Fibroblast of lung (primary cell): ENCODE results near the gene CDS2. TPM values are rescaled to one million over a fixed set of nuclear protein-coding genes. Genes with fewer than 3 reads are reported as not detected.

Source experiments
- DNase-seq, 2 donors: peaks; one replicate each; pipeline versions ENCODE4 v3.0.0 to v3.0.0-alpha.2; 2010; ENCODE audit warnings: low read depth in 2 of 2
- H2AFZ ChIP-seq: 2 replicates; pipeline ENCODE4 v1.5.1; 2012; ENCODE audit warnings: low read length, control low read depth, inconsistent platforms
- H3K27ac ChIP-seq: 2 replicates; pipeline ENCODE4 v1.5.1; 2011; ENCODE audit warnings: low read length, control low read depth; ENCODE audit not compliant: insufficient read depth
- H3K27me3 ChIP-seq: 2 replicates; pipeline ENCODE4 v1.5.1; 2011; ENCODE audit warnings: mild to moderate bottlenecking, low read length; ENCODE audit not compliant: control insufficient read depth, insufficient read depth
- H3K36me3 ChIP-seq: 2 replicates; pipeline ENCODE4 v1.5.1; 2011; ENCODE audit warnings: low read length; ENCODE audit not compliant: control insufficient read depth, insufficient read depth
- H3K4me1 ChIP-seq: 2 replicates; pipeline ENCODE4 v1.5.1; 2011; ENCODE audit warnings: low read length; ENCODE audit not compliant: control insufficient read depth, insufficient read depth; ENCODE audit errors: extremely low read depth
- H3K4me2 ChIP-seq: 2 replicates; pipeline ENCODE4 v1.5.1; 2011; ENCODE audit warnings: low read length, control low read depth; ENCODE audit not compliant: insufficient read depth; ENCODE audit errors: extremely low read depth
- H3K4me3 ChIP-seq, 4 experiments: fragments of 200-600 bp in 1 of 4; sonication (generic) in 1 of 4; replicated peaks in 1 of 4; 2 replicates each; pipeline ENCODE4 v1.5.1; 2011 to 2016; ENCODE audit warnings: low read length in 4 of 4, low read depth in 3 of 4, mild to moderate bottlenecking in 3 of 4, control low read depth in 2 of 4, inconsistent platforms in 1 of 4, mixed read lengths in 1 of 4; ENCODE audit not compliant: insufficient read depth in 1 of 4; ENCODE audit errors: control extremely low read depth in 1 of 4
- H3K79me2 ChIP-seq: 2 replicates; pipeline ENCODE4 v1.5.1; 2012; ENCODE audit warnings: mild to moderate bottlenecking, low read length, inconsistent platforms; ENCODE audit not compliant: control insufficient read depth, insufficient read depth
- H3K9ac ChIP-seq: 2 replicates; pipeline ENCODE4 v1.5.1; 2011; ENCODE audit warnings: mild to moderate bottlenecking, low read length, control low read depth; ENCODE audit not compliant: insufficient read depth
- H3K9me3 ChIP-seq: 2 replicates; pipeline ENCODE4 v1.5.1; 2012; ENCODE audit warnings: low read depth, low read length; ENCODE audit not compliant: control insufficient read depth, insufficient read depth
- H4K20me1 ChIP-seq: 2 replicates; pipeline ENCODE4 v1.5.1; 2011; ENCODE audit warnings: low read length; ENCODE audit not compliant: control insufficient read depth, insufficient read depth; ENCODE audit errors: extremely low read depth
- EZH2 ChIP-seq: IDR thresholded peaks from 2 replicates; pipeline ENCODE4 v1.5.1; 2012; ENCODE audit warnings: low read length, control low read depth, mild to moderate bottlenecking; ENCODE audit errors: missing control alignments
- polyA plus RNA-seq, 2 donors: library from polyadenylated mRNA; depleted of rRNA in 1 of 2; stranded (reverse) in 1 of 2; unstranded in 1 of 2; fragments of >200 nt; gene quantifications; 2 replicates each; pipeline ENCODE4 v1.2.1, GENCODE V29; 2011 to 2012; ENCODE audit warnings: missing spikeins in 1 of 2
- total RNA-seq: library from RNA; depleted of rRNA; stranded (reverse); fragments of >200 nt; gene quantifications from 2 replicates; pipeline ENCODE4 v1.2.1, GENCODE V29; 2014
- TF ChIP-seq, protein P1 (sequence below), 2 donors: IDR thresholded peaks in 1 of 2; conservative IDR thresholded peaks in 1 of 2; 1 replicate in 1 of 2; 2 replicates in 1 of 2; pipeline ENCODE4 v1.5.1; 2011 to 2012; ENCODE audit warnings: low read length in 2 of 2, control low read depth in 1 of 2, inconsistent platforms in 1 of 2, low read depth in 1 of 2, mild to moderate bottlenecking in 1 of 2

CDS2 gene
- total and polyA plus RNA-seq, 2 donors (not counting 1 experiment from before 2014, with no cell fraction given) = 32.7 to 59.7 TPM

DNA sequence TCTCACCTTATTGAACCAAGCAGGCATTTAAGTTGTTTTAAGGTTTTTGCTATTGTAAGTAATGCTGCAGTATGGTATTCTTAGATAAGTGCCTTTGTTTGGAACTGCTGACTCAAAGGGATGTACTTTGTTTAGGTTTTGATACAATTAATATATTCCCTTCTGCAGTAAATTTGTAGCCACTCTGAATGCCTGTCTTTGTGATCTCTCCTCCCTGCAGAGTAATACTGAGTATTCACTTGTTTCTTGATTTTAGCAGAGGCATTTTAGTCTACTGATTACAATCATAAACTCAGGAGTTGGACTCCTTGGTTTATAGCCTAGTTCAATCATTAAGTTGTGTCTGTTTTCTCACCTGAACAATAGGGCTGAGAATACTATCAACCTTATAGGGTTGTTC, 13.4 kb downstream of the CDS2 start:
- peaks cover 12% of the 10 kb centered on the region for H3K79me2 ChIP-seq
- no peaks in the 10 kb centered on the region for H3K9me3 ChIP-seq
- DNase-seq = no peak
- H3K27me3 ChIP-seq = no peaks in the 10 kb centered on the region
- H3K27ac ChIP-seq = no peak overlapping the region
- TF ChIP-seq, protein P1, sequence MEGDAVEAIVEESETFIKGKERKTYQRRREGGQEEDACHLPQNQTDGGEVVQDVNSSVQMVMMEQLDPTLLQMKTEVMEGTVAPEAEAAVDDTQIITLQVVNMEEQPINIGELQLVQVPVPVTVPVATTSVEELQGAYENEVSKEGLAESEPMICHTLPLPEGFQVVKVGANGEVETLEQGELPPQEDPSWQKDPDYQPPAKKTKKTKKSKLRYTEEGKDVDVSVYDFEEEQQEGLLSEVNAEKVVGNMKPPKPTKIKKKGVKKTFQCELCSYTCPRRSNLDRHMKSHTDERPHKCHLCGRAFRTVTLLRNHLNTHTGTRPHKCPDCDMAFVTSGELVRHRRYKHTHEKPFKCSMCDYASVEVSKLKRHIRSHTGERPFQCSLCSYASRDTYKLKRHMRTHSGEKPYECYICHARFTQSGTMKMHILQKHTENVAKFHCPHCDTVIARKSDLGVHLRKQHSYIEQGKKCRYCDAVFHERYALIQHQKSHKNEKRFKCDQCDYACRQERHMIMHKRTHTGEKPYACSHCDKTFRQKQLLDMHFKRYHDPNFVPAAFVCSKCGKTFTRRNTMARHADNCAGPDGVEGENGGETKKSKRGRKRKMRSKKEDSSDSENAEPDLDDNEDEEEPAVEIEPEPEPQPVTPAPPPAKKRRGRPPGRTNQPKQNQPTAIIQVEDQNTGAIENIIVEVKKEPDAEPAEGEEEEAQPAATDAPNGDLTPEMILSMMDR (conservative IDR thresholded peaks at IDR 0.05 in 1 of 2, IDR thresholded peaks at IDR 0.05 in 1 of 2; ENCODE audit: low read depth in 1 of 2, low read length in 2 of 2) = no peak
- no peak overlapping the region for H3K4me2 ChIP-seq
- no peak overlapping the region for H3K4me3 ChIP-seq
- no peaks in the 10 kb centered on the region for H3K4me1 ChIP-seq
- no peak overlapping the region for H3K9ac ChIP-seq
- H3K36me3 ChIP-seq = no peaks in the 10 kb centered on the region
- H4K20me1 ChIP-seq = no peaks in the 10 kb centered on the region
- no peak overlapping the region for H2AFZ ChIP-seq

GRCh38 chr20:5141615-5142014, 14.8 kb downstream of the CDS2 start:
- no peaks in the 10 kb centered on the region for H3K27me3 ChIP-seq
- no peaks in the 10 kb centered on the region for H3K4me1 ChIP-seq
- no peaks in the 10 kb centered on the region for H4K20me1 ChIP-seq
- DNase-seq = peak in 1 of 2 donors; percentile 46
- H2AFZ ChIP-seq = no peak overlapping the region
- H3K36me3 ChIP-seq = no peaks in the 10 kb centered on the region
- H3K4me2 ChIP-seq = no peak overlapping the region
- no peak overlapping the region for H3K27ac ChIP-seq
- H3K4me3 ChIP-seq = no peak overlapping the region
- no peak overlapping the region for H3K9ac ChIP-seq
- TF ChIP-seq, protein P1 (conservative IDR thresholded peaks at IDR 0.05 in 1 of 2, IDR thresholded peaks at IDR 0.05 in 1 of 2; ENCODE audit: low read depth in 1 of 2, low read length in 2 of 2) = no peak
- no peak for TF ChIP-seq EZH2
- peaks cover 9% of the 10 kb centered on the region for H3K79me2 ChIP-seq
- no peaks in the 10 kb centered on the region for H3K9me3 ChIP-seq

DNA sequence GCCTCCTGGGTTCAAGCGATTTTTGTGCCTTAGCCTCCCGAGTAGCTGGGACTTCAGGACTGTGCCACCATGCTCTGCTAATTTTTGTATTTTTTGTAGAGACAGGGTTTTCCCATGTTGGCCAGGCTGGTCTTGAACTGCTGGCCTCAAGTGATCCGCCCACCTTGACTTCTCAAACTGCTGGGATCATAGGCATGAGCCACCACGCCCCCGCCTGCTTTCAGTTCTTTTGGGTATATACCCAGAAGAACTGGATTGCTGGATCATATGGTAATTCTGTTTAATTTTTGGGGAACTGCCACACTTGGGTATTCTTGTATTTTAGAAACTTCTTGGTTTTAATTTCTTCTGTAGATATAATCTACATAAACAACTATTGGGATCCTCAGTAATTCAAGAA, 17.0 kb downstream of the CDS2 start:
- TF ChIP-seq, protein P1 (conservative IDR thresholded peaks at IDR 0.05 in 1 of 2, IDR thresholded peaks at IDR 0.05 in 1 of 2; ENCODE audit: low read depth in 1 of 2, low read length in 2 of 2) = no peak
- no peak for TF ChIP-seq EZH2
- no peaks in the 10 kb centered on the region for H3K4me1 ChIP-seq
- H3K9me3 ChIP-seq = no peaks in the 10 kb centered on the region
- DNase-seq = no peak
- H3K36me3 ChIP-seq = no peaks in the 10 kb centered on the region
- H3K79me2 ChIP-seq = peaks cover 12% of the 10 kb centered on the region
- no peaks in the 10 kb centered on the region for H3K27me3 ChIP-seq
- H3K9ac ChIP-seq = no peak overlapping the region
- no peaks in the 10 kb centered on the region for H4K20me1 ChIP-seq
- H2AFZ ChIP-seq = no peak overlapping the region
- H3K27ac ChIP-seq = no peak overlapping the region
- no peak overlapping the region for H3K4me2 ChIP-seq
- no peak overlapping the region for H3K4me3 ChIP-seq
